ENCODE results near the gene AKIRIN1.

GRCh38 chr1:38962113-38962512 lies 29.0 kb upstream of the AKIRIN1 start:
- no peak for TF ChIP-seq CTCF (IDR thresholded peaks at IDR 0.05 in 2 of 3, conservative IDR thresholded peaks at IDR 0.05 in 1 of 3; ENCODE audit: borderline replicate concordance in 1 of 3, insufficient read depth in 1 of 3, low read depth in 2 of 3, low read length in 2 of 3)
- no peak for TF ChIP-seq EZH2phosphoT487 (IDR thresholded peaks at IDR 0.05; ENCODE audit: borderline replicate concordance)
- TF ChIP-seq SIN3A (IDR thresholded peaks at IDR 0.05; ENCODE audit: low read depth), result no peak
- TF ChIP-seq MAX (IDR thresholded peaks at IDR 0.05), result peak; percentile 29; the same call in 1 of the 2 replicates
- TF ChIP-seq REST (IDR thresholded peaks at IDR 0.05; ENCODE audit: low read depth), result no peak
- no peak for TF ChIP-seq JUND (IDR thresholded peaks at IDR 0.05)
- no peak for TF ChIP-seq POLR2A (IDR thresholded peaks at IDR 0.05; ENCODE audit: borderline replicate concordance, extremely low read depth, insufficient read depth, insufficient read length)
